ENCODE measurements around the gene CDX2. TPM values are rescaled to one million over a fixed set of nuclear protein-coding genes. Genes with fewer than 3 reads are reported as not detected.
A peak's percentile ranks its signal among the peaks of the same experiment; 100 is the strongest.

The CDX2 gene
- total RNA-seq (1 to 10 TPM; 2.8 to 6.0 (median 4.8) TPM), polyA plus RNA-seq (1 to 10 TPM; 3.5 to 6.9 TPM)

- H3K27me3 ChIP-seq, result peaks cover 0 to 7% (median 0%) of the 10 kb centered on the region in 4 donors
- intact Hi-C loops (cut with DNase I), result no loop called here
- WGBS, 2 donors, result 16 to 21% methylated on average over 23 to 34 of the region's 34 CpGs
- DNase-seq (peak in 4 of 6 donors; percentile 35 to 66 (median 56)), FAIRE-seq (no peak), ATAC-seq (peak; percentile 43 to 51 (median 46))
- no peaks in the 10 kb centered on the region for H3K36me3 ChIP-seq
- no peak for TF ChIP-seq CTCF (IDR thresholded peaks at IDR 0.05)
- no peaks in the 10 kb centered on the region for H3K4me1 ChIP-seq
- H3K27ac ChIP-seq, result peak within 1 kb of the TSS; percentile 7 to 68 (median 58)
- H3K9me3 ChIP-seq, result no peaks in the 10 kb centered on the region
- peak within 1 kb of the TSS; percentile 31 to 60 (median 48) for H3K4me3 ChIP-seq
Observed at GRCh38 chr13:27969082-27969865, at the start of gene CDX2. Gene CDX2 (minus strand): TSS chr13:27969315. CDS start chr13:27969006, 309 bp downstream.

- Histone ChIP-seq H3K4me3 (no peak overlapping the region), H3K36me3 (no peaks in the 10 kb centered on the region), H3K27me3 (no peaks in the 10 kb centered on the region), H3K4me1 (no peaks in the 10 kb centered on the region), H3K27ac (no peak overlapping the region), H3K9me3 (no peaks in the 10 kb centered on the region)
- intact Hi-C loops (cut with DNase I), result no loop called here
- no peak for FAIRE-seq
- no peak for ATAC-seq
- no peak for DNase-seq
- no peak for TF ChIP-seq CTCF (IDR thresholded peaks at IDR 0.05)
- 57 to 63% methylated on average over 3 of the region's 3 CpGs for WGBS, 2 donors
Observed at GRCh38 chr13:28014301-28014700, 45.2 kb upstream of the CDX2 start.

- no peaks in the 10 kb centered on the region for H3K36me3 ChIP-seq
- H3K27ac ChIP-seq, result no peak overlapping the region
- H3K9me3 ChIP-seq, result no peaks in the 10 kb centered on the region
- ATAC-seq (no peak), FAIRE-seq (no peak), DNase-seq (no peak)
- intact Hi-C loops (cut with DNase I), result no loop called here
- no peak overlapping the region for H3K4me3 ChIP-seq
- 76 to 91% methylated on average over 1 of the region's 1 CpG for WGBS, 2 donors
- no peaks in the 10 kb centered on the region for H3K4me1 ChIP-seq
- no peak for TF ChIP-seq CTCF (IDR thresholded peaks at IDR 0.05)
- H3K27me3 ChIP-seq, result no peaks in the 10 kb centered on the region
Observed at GRCh38 chr13:28013482-28013881, 44.4 kb upstream of the CDX2 start.

- Histone ChIP-seq H3K36me3 (no peaks in the 10 kb centered on the region), H3K4me1 (no peaks in the 10 kb centered on the region), H3K27ac (no peak overlapping the region), H3K27me3 (no peaks in the 10 kb centered on the region), H3K4me3 (no peak overlapping the region), H3K9me3 (no peaks in the 10 kb centered on the region)
- intact Hi-C loops (cut with DNase I), result no loop called here
- no peak for TF ChIP-seq CTCF (IDR thresholded peaks at IDR 0.05)
- ATAC-seq (no peak), DNase-seq (no peak), FAIRE-seq (no peak)
Observed at GRCh38 chr13:28012896-28013295, 43.8 kb upstream of the CDX2 start.

- TF ChIP-seq CTCF (IDR thresholded peaks at IDR 0.05), result no peak
- Histone ChIP-seq H3K9me3 (no peaks in the 10 kb centered on the region), H3K4me1 (no peaks in the 10 kb centered on the region), H3K27me3 (no peaks in the 10 kb centered on the region), H3K27ac (no peak overlapping the region), H3K36me3 (no peaks in the 10 kb centered on the region), H3K4me3 (no peak overlapping the region)
- ATAC-seq, result no peak
- intact Hi-C loops (cut with DNase I), result no loop called here
- 72 to 79% methylated on average over 4 of the region's 4 CpGs for WGBS, 2 donors
- DNase-seq, result no peak
- no peak for FAIRE-seq
Observed at GRCh38 chr13:28012383-28012782, 43.3 kb upstream of the CDX2 start.

Measured in pancreas (tissue), 10 donors.